ENCODE results near the gene SPA17. TPM values are rescaled to one million over a fixed set of nuclear protein-coding genes. Genes with fewer than 3 reads are reported as not detected.

Gene SPA17
- total RNA-seq, 4 donors from 2014 or later: 4.2 to 8.6 (median 5.8) TPM

- no peaks in the 10 kb centered on the region for H3K9me3 ChIP-seq
- intact Hi-C loops (cut with DNase I): no loop called here
- no peak overlapping the region for H3K4me3 ChIP-seq
- H3K27ac ChIP-seq (replicated peaks in 1 of 4): no peak overlapping the region
- no peak for DNase-seq (ENCODE audit: extremely low spot score)
- H3K27me3 ChIP-seq: no peaks in the 10 kb centered on the region
- no peak for TF ChIP-seq CTCF (IDR thresholded peaks at IDR 0.05)
- H3K36me3 ChIP-seq: peaks cover 63 to 99% (median 90%) of the 10 kb centered on the region in 4 donors
- 92% methylated on average over 1 of the region's 1 CpG for WGBS
- H3K4me1 ChIP-seq: no peaks in the 10 kb centered on the region
These were observed 40.3 kb upstream of the SPA17 start for GRCh38 chr11:124633355-124633754.

DNA sequence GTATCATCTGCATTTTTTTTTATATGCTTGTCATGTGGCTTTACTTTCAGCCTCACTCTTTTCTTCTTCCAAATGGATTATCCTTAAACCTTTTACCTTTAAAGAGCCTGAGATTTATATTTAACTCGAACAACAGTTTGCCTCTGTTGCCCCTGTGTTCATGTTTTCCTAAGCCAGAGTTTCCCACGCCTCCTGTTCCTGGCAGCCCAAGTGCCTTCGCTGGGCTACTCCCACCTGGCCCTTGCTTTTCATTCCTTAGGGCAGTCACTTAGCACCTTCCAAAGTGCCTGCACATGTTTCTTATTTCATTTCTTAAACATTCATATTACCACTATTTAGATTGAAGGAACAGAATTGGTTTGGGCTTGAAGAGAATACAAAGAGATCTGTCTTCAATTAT lies 37.8 kb upstream of the SPA17 start:
- intact Hi-C loops (cut with DNase I): no loop called here

DNA sequence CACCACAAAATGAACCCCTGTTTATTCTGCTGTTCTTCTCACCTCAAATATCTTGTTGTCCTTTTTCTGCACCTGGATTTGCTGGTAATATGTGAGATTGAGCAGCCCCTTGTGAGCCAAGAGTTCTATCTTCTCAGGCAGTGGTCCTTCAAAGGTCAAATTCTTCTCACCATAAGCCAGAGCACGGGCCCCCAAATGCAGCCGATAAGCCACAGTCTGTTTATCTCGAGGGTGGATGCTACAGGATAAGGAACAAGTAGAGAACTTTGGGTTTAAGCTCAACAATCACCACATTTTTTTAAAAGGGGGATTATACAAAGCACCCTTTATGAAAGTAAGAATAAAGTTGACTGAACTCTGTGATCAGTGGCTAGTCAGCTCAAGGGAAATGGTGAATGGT lies 35.2 kb upstream of the SPA17 start:
- 81% methylated on average over 3 of the region's 3 CpGs for WGBS
- Histone ChIP-seq H3K27me3 (no peaks in the 10 kb centered on the region), H3K36me3 (peaks cover 37 to 70% (median 61%) of the 10 kb centered on the region in 4 donors), H3K9me3 (no peaks in the 10 kb centered on the region), H3K27ac (replicated peaks in 1 of 4) (no peak overlapping the region), H3K4me1 (no peaks in the 10 kb centered on the region), H3K4me3 (no peak overlapping the region)
- intact Hi-C loops (cut with DNase I): no loop called here
- no peak for TF ChIP-seq POLR2A (IDR thresholded peaks at IDR 0.05; ENCODE audit: low read depth)
- TF ChIP-seq POLR2AphosphoS5 (IDR thresholded peaks at IDR 0.05): no peak
- TF ChIP-seq EP300 (IDR thresholded peaks at IDR 0.05): no peak
- TF ChIP-seq CTCF (IDR thresholded peaks at IDR 0.05): no peak
- no peak for DNase-seq (ENCODE audit: extremely low spot score)

More for the DNA sequence above, 37.8 kb upstream of the SPA17 start:
- H3K27ac ChIP-seq (replicated peaks in 1 of 4): no peak overlapping the region
- 89% methylated on average over 3 of the region's 3 CpGs for WGBS
- H3K36me3 ChIP-seq: peaks cover 63 to 95% (median 84%) of the 10 kb centered on the region in 4 donors
- no peaks in the 10 kb centered on the region for H3K4me1 ChIP-seq
- TF ChIP-seq EP300 (IDR thresholded peaks at IDR 0.05) (no peak), CTCF (IDR thresholded peaks at IDR 0.05) (no peak), POLR2A (IDR thresholded peaks at IDR 0.05; ENCODE audit: low read depth) (no peak), POLR2AphosphoS5 (IDR thresholded peaks at IDR 0.05) (no peak)
- no peaks in the 10 kb centered on the region for H3K27me3 ChIP-seq
- no peaks in the 10 kb centered on the region for H3K9me3 ChIP-seq
- no peak overlapping the region for H3K4me3 ChIP-seq
- no peak for DNase-seq (ENCODE audit: extremely low spot score)

- Histone ChIP-seq H3K4me1 (peaks cover 0 to 2% (median 1%) of the 10 kb centered on the region in 4 donors), H3K9me3 (no peaks in the 10 kb centered on the region), H3K4me3 (no peak overlapping the region), H3K27me3 (no peaks in the 10 kb centered on the region), H3K36me3 (peaks cover 32 to 63% (median 54%) of the 10 kb centered on the region in 4 donors), H3K27ac (replicated peaks in 1 of 4) (no peak overlapping the region)
- TF ChIP-seq POLR2AphosphoS5 (IDR thresholded peaks at IDR 0.05) (no peak), EP300 (IDR thresholded peaks at IDR 0.05) (no peak), POLR2A (IDR thresholded peaks at IDR 0.05; ENCODE audit: low read depth) (no peak), CTCF (IDR thresholded peaks at IDR 0.05) (no peak)
- no peak for DNase-seq (ENCODE audit: extremely low spot score)
- 100% methylated on average over 1 of the region's 1 CpG for WGBS
- intact Hi-C loops (cut with DNase I): no loop called here
These were observed 34.5 kb upstream of the SPA17 start for GRCh38 chr11:124639186-124639585.

- intact Hi-C loops (cut with DNase I): no loop called here
- no peaks in the 10 kb centered on the region for H3K27me3 ChIP-seq
- no peak for TF ChIP-seq POLR2A (IDR thresholded peaks at IDR 0.05; ENCODE audit: low read depth)
- TF ChIP-seq EP300 (IDR thresholded peaks at IDR 0.05): no peak
- no peak for TF ChIP-seq POLR2AphosphoS5 (IDR thresholded peaks at IDR 0.05)
- no peak for TF ChIP-seq CTCF (IDR thresholded peaks at IDR 0.05)
- no peak overlapping the region for H3K27ac ChIP-seq (replicated peaks in 1 of 4)
- H3K4me1 ChIP-seq: peaks cover 0 to 10% (median 10%) of the 10 kb centered on the region in 4 donors
- DNase-seq (ENCODE audit: extremely low spot score): no peak
- no peaks in the 10 kb centered on the region for H3K9me3 ChIP-seq
- peaks cover 23 to 48% (median 42%) of the 10 kb centered on the region in 4 donors for H3K36me3 ChIP-seq
- 93% methylated on average over 2 of the region's 5 CpGs for WGBS
- H3K4me3 ChIP-seq: no peak overlapping the region
These were observed 33.0 kb upstream of the SPA17 start for GRCh38 chr11:124640666-124641065.
